GM10847 (cell line): ENCODE results near the gene ROR1.

Experiments
- POLR2A ChIP-seq: IDR thresholded peaks from 2 replicates; pipeline ENCODE4 v1.6.1; 2011; ENCODE audit not compliant: insufficient read length; ENCODE audit errors: extremely low read depth

The ROR1 gene

DNA sequence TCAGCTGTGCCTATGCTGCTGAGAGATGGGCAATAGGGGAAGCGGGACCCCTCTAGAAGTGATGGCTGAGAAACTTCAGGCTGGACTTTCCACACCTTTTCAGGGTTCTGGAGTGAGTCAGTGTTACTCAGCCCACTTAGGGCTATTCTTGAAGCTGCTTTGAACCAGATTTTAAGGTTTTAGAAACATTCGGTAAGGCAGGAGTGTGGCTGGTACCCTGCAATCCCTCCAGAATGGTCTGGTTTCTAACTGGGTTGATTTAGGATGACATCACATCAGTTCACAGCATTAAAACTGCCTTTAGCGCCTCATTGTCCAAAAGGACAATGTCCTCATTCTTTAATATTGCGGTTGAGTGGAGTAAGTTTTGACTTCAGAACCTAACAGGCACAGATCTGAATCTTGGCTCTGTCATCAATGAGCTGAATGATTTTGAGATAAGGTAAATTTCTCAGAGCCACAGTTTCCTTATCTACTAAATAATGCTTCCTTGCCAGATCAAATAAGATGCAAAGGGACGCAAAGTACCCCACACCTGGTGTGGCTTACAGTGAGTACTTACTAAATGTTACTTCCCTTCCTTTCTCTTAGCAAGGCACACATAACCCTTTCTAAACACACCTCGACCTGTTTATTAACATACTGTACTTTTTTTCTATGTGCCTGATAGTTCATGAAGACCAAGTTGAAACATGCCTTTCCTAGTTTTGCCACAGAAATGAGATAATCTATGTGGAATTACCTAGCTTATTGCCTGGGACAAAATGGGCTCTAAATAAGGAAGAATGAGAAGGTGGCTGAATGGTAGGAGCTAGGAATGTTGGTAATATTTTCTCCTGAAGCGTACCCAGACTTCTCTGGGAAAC lies 209.8 kb downstream of the ROR1 start:
- TF ChIP-seq POLR2A: no peak

GRCh38 chr1:63984257-63984929 lies 210.6 kb downstream of the ROR1 start:
- no peak for TF ChIP-seq POLR2A

- no peak for TF ChIP-seq POLR2A
Observed at GRCh38 chr1:63984930-63985290, 211.1 kb downstream of the ROR1 start.

GRCh38 chr1:63987014-63987627 lies 213.3 kb downstream of the ROR1 start:
- no peak for TF ChIP-seq POLR2A

DNA sequence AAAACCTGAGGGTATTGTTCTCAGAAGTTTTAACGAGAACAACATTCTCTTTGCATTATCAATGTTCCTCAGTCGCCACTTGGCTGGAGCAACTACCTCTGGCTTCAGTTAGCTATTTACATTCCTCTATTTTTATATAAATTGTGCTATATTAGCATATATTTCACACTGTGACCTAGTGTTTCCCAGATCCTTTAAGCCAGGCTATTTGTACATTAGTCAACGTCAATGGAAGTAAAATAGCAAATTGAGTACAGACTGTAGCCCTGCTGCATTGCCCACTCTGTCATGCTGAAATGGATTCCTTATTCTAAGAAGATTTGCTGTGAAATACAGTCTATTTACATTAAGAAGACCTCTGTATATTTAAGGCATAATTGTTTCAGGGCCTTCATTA lies 213.8 kb downstream of the ROR1 start:
- TF ChIP-seq POLR2A: no peak

GRCh38 chr1:63988941-63989340 lies 215.1 kb downstream of the ROR1 start:
- no peak for TF ChIP-seq POLR2A

GRCh38 chr1:63991685-63992084 lies 217.9 kb downstream of the ROR1 start:
- TF ChIP-seq POLR2A: no peak

DNA sequence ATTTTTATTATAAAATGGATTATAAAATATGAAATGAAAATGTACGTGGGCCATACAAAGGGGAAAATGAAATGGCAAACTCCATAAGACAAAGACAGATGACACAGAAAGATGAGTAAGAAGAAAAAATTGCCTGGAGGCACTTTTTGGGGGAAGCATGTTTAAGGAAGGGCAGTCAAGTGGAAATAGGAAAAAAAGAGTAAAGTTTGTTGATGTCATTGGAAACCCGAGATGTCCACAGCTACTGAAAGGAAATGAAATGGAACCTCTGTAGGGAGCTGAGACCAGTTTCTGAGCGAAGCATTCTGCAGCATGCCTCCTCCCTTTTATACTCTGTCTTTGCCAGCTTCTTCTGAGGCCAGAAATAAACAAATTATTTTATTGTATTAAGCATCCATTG lies 226.2 kb downstream of the ROR1 start:
- TF ChIP-seq POLR2A: no peak

GRCh38 chr1:64001038-64001437 lies 227.2 kb downstream of the ROR1 start:
- no peak for TF ChIP-seq POLR2A

DNA sequence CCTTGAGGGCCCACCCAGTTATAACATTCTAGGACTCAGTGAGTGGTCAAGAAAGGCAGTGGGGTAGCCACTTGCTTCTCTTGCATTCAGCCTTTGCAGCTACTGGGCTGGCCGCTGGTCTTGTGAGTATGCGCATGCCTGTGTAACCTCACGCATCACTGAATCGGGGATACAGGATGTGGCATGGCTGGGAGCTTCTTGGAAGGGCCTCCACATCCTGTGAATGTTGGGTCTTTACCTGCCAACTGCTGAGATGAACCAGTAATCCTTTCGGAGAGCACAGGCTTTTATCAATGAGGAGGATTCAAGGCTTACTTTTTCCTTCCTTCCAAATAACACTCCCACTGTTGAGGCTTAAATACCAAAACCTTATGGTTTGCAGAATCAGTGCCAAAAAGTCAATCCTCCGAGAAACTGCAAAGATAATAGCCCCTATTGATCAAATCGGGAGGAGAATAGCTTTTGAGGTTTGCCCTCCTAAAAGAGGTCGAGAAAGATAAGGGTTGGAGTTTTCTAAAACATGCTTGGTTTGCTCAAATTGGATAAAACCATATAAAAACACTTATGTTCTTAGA lies 230.7 kb downstream of the ROR1 start:
- no peak for TF ChIP-seq POLR2A

GRCh38 chr1:64005801-64006200 lies 232.0 kb downstream of the ROR1 start:
- no peak for TF ChIP-seq POLR2A

GRCh38 chr1:64006276-64007051 lies 232.6 kb downstream of the ROR1 start:
- no peak for TF ChIP-seq POLR2A

- TF ChIP-seq POLR2A: no peak
Observed at GRCh38 chr1:64010316-64010715, 236.5 kb downstream of the ROR1 start.

GRCh38 chr1:64013395-64013794 lies 239.6 kb downstream of the ROR1 start:
- TF ChIP-seq POLR2A: no peak

DNA sequence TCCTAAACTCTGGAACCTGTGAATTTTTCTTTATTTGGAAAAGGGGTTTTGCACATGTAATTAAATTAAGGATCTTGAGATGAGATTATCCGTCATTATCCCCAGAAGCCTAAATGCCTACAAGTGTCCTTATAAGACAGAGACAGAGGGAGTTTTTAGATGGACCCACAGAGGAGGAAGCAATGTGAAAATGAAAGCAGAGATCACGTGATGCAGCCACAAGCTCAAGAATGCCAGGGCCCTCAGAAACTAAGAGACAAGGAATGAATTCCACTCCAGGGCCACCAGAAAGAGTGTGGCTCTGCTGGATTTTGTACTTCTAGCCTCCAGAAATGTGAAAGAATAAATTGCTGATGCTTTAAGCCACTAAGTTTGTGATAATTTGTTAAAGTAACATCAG lies 246.0 kb downstream of the ROR1 start:
- no peak for TF ChIP-seq POLR2A
